GM12878 (cell line): Measurements from ENCODE around the gene LRRC3C.

Source experiments
- CTCF ChIP-seq, 3 experiments: IDR thresholded peaks in 2 of 3; conservative IDR thresholded peaks in 1 of 3; 2 replicates each; pipeline ENCODE4 v1.5.1; 2011; ENCODE audit warnings: low read depth in 3 of 3, low read length in 3 of 3, mild to moderate bottlenecking in 3 of 3, control low read depth in 2 of 3, moderate library complexity in 2 of 3, inconsistent platforms in 1 of 3, mixed read lengths in 1 of 3; ENCODE audit not compliant: control insufficient read depth in 2 of 3, insufficient read depth in 1 of 3; ENCODE audit errors: extremely low read depth in 1 of 3
- SKIL ChIP-seq: fragments of 450-650 bp; IDR thresholded peaks from 2 replicates; pipeline ENCODE4 v1.6.1; 2017; ENCODE audit warnings: mild to moderate bottlenecking, low read depth, inconsistent platforms; ENCODE audit not compliant: poor library complexity, severe bottlenecking
- SREBF2 ChIP-seq: IDR thresholded peaks from 2 replicates; pipeline ENCODE4 v1.6.1; 2012; ENCODE audit warnings: mild to moderate bottlenecking, low read length
- SRF ChIP-seq, 2 experiments: IDR thresholded peaks; 2 replicates each; pipeline ENCODE4 v1.6.1; 2011; ENCODE audit warnings: low read depth in 2 of 2, low read length in 2 of 2, mild to moderate bottlenecking in 1 of 2, moderate library complexity in 1 of 2
- TCF7 ChIP-seq: IDR thresholded peaks from 2 replicates; pipeline ENCODE4 v1.6.1; 2014; ENCODE audit warnings: antibody characterized with exemption, borderline replicate concordance
- YY1 ChIP-seq: IDR thresholded peaks from 2 replicates; pipeline ENCODE4 v1.6.1; 2011; ENCODE audit warnings: low read depth, mild to moderate bottlenecking, low read length
- ZBED1 ChIP-seq: IDR thresholded peaks from 2 replicates; pipeline ENCODE4 v1.6.1; 2016; ENCODE audit warnings: borderline replicate concordance
- ZBTB33 ChIP-seq: fragments of 450-650 bp; IDR thresholded peaks from 2 replicates; pipeline ENCODE4 v1.6.1; 2017; ENCODE audit warnings: mild to moderate bottlenecking

GRCh38 chr17:39933912-39934311, 6.4 kb downstream of the LRRC3C start:
- TF ChIP-seq ZBED1 (no peak), YY1 (no peak), SRF (IDR thresholded peaks at IDR 0.05; ENCODE audit: low read depth in 2 of 2, low read length in 2 of 2) (no peak), CTCF (IDR thresholded peaks at IDR 0.05 in 2 of 3, conservative IDR thresholded peaks at IDR 0.05 in 1 of 3; ENCODE audit: control insufficient read depth in 2 of 3, extremely low read depth in 1 of 3, insufficient read depth in 1 of 3, low read depth in 3 of 3, low read length in 3 of 3) (no peak), ZBTB33 (no peak), SKIL (no peak), TCF7 (no peak), SREBF2 (no peak)
